Skin of body (tissue), 2 donors: ENCODE data around the gene SCARB2. TPM values are rescaled to one million over a fixed set of nuclear protein-coding genes. Genes with fewer than 3 reads are reported as not detected.

Experiments
- DNase-seq: peaks from one replicate; lab custom pipeline; 2025; lab: John Stamatoyannopoulos, UW
- total RNA-seq: library from RNA; depleted of rRNA; stranded (reverse); fragments of >200 nt; gene quantifications from one replicate; pipeline ENCODE4 v1.2.3, GENCODE V29; 2014

The SCARB2 gene
- total RNA-seq, 1 donor from 2014 or later, result 129 TPM

DNA sequence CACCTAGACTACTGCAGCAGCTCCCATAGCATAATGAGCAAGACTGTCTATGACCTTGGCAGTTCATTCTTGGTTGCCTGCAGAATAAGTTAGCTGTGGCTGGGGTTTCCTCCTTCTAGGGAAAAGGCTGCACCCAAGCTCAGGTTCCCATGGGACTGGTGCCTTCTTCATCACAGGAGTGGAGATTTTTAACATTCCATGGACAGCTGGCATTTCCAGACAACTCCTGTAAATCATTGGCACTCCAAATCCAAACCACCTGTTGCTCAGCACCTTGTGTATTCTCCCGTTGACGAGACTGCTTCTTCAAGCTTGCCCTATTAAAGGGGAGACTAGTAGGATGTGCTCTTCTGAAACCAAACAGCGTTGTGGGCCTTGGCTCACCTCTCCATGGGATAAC lies 57.6 kb downstream of the SCARB2 start:
- no peak for DNase-seq

DNA sequence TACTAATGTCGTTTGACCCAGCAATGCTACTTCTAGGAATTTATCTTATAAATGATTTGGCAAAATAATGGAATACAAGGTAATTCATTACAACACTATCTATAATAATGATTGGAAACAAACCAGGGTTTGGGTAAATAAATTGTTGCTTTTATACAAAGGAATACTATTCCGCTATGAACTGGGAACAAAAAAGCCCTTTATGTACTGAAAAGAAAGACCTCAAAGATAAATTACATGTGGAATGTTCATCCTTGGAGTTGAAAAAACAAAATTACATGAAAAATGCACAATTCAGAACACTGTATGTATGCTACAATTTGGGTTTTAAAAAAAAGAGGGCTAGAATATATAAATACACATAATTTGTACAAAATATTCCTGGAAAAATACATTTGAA lies 60.3 kb downstream of the SCARB2 start:
- DNase-seq, result no peak

DNA sequence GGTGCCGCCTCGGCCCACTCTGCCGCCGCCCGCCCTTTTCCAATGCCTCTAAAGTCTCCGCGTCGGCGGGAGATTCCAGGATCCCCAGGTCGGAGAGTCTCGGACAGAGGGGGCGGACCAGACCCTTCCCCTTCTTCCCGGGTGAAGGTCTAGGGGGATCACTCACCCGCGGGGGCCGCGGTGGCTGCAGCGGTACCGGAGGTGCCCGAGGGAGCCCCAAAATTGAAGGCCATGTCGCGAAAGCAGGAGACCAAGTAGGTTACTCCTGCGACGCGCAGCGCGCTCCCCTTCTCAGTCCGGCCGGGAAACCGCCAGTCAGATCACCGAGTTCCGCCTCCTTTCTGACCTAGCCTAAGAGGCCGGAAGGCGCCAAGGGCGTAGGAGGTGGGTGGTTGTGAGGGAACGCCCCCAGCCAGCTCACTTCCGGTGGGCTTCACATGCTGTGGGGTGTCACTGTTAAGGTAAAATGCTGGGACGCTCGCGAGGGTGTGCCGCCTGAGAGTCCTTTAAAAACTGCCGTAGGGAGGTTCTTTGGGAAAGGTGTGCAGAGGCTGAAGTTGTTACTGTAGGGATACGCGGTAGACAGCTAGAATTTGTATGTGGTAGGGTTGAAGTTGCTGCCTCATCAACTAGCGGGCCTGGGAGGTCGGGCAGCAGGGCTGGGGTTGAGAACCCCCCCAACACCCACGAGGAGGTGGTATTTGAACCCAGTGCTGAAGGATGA lies 65.3 kb downstream of the SCARB2 start, which contains the start of gene NUP54:
TSS of gene NUP54 (minus strand) at position 256 of the 724 bp plus-strand sequence. CDS start at position 233, 23 bp downstream.
- DNase-seq, result peak; percentile 98

- peak; percentile 6 for DNase-seq
These were observed 66.0 kb downstream of the SCARB2 start for GRCh38 chr4:76147454-76148141.

DNA sequence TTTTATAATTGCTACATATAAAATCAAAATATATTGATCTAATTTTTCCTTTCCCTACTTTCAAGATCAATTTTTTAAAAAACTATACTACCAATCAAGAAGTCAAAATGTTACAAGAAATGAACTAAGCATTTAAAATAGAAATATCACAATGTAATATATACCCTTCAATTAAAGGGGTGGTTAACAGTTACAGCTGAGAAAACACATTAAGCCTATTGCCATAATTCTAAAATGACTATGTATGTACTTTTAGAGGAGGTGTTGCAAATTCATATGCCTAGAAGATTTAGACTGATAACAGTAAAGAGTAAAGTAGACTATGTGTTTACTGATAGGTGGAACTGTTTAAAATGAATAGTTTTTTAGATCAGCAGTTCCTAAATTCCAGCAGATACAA lies 69.1 kb downstream of the SCARB2 start:
- no peak for DNase-seq

DNA sequence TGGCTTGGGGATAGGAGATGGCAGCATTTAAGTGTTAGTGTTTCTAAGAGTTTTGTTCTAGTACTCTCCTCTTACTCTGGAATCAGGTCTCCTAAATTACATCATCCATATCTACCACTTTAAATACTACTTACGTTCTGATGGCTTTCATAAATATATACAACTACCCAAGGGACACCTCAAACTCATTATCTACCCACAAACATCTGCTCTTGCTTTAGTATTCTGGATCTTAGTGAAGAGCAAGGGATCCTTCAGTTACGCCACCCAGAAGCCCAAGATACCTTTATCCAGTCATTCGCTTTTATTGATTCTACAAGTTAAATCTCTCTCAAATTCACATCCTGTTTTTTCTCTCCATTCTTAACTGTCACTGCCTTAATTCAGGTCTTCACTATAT lies 72.4 kb downstream of the SCARB2 start:
- DNase-seq, result no peak

GRCh38 chr4:76127754-76128153 lies 85.9 kb downstream of the SCARB2 start:
- DNase-seq, result no peak

DNA sequence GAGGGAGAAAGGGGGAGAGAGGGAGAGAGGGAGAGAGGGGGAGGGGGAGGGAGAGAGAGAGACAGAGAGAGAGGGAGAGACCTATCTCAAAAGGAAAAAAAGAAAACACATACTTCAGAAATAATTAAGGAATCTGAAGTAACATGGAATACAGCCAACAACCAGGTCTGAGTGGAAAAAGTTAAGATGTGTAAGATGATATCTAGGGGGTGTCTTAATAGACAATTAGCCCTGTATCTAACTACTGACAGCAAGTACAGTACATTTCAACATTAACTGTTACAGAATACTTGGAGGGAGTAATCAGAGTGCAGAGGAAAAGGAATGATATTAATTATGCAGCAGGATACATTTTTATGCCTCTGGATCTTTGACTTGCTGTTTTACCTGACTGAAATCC lies 87.8 kb downstream of the SCARB2 start:
- DNase-seq, result no peak

- DNase-seq, result no peak
These were observed 93.4 kb downstream of the SCARB2 start for GRCh38 chr4:76120199-76120598.

DNA sequence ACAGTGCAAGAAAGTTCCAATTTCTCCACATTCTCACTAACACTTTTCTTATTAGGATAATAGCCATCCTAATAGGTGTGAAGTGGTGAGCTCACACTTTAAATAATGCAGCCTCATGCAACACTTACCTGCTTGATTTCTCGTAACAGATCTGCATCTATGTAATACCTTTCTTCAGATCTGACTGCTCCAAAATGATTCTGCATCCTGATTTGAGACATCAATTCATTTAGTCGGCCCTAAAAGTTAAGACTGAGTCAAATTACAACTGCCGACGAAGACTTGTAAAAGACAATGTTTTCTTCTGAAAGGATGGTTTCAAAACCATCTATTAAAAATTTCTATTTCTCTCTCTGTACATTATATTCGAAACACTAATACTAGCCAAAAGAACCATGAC lies 96.1 kb downstream of the SCARB2 start:
- DNase-seq, result no peak

DNA sequence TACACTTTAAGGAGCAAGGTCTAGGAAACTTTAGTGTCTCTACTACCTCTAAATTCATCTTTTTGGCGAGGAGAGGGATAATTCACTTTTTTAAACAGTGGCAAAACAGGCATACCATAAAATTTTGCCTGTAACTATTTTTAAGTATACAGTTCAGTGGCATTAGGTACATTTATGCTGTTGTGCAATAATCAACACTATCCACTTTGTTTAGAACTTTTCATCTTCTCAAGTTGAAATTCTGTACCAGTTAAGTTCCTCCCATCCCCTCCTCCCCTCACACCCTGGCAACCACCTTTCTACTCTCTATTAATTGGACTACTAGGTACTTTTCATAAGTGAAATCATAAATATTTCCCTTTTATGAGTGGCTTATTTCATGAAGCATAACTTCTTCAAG lies 96.8 kb downstream of the SCARB2 start:
- DNase-seq, result no peak

Other genes with a start within 250 kb of the SCARB2 start
- gene SDAD1, start 222.9 kb downstream of the SCARB2 start, total RNA-seq, result 35.0 TPM
- 0.10 TPM for gene CXCL9, start 206.3 kb downstream of the SCARB2 start, total RNA-seq
- 1.7 TPM for gene CXCL10, start 190.3 kb downstream of the SCARB2 start, total RNA-seq
- gene CXCL11, start 177.8 kb downstream of the SCARB2 start, total RNA-seq, result 0.49 TPM
- 8.0 TPM for gene ART3, start 139.1 kb downstream of the SCARB2 start, total RNA-seq
- gene NUP54, start 65.4 kb downstream of the SCARB2 start, total RNA-seq, result 60.4 TPM
- 2.1 TPM for gene FAM47E, start 37.9 kb upstream of the SCARB2 start, total RNA-seq
- 12.4 TPM for gene STBD1, start 92.9 kb upstream of the SCARB2 start, total RNA-seq
- gene CCDC158, start 207.3 kb upstream of the SCARB2 start, total RNA-seq, result 0.69 TPM
- gene SHROOM3, start 221.4 kb upstream of the SCARB2 start, total RNA-seq, result 8.0 TPM